Liver (tissue), 3 donors: ENCODE data around the gene PHEX.

Experiments
- ATF3 ChIP-seq: IDR thresholded peaks from 2 replicates; pipeline ENCODE4 v1.6.1; 2016; ENCODE audit warnings: antibody characterized with exemption
- CTCF ChIP-seq: fragments of 150-350 bp; IDR thresholded peaks from 2 replicates; pipeline ENCODE4 v1.5.1; 2017; ENCODE audit warnings: improper control_type of control experiment, low read depth, low read length; ENCODE audit not compliant: missing input control
- GABPA ChIP-seq, 2 donors: IDR thresholded peaks in 1 of 2; conservative IDR thresholded peaks in 1 of 2; 2 replicates each; pipeline ENCODE4 v1.6.1; 2016; ENCODE audit warnings: antibody characterized with exemption in 2 of 2, mild to moderate bottlenecking in 1 of 2, moderate library complexity in 1 of 2
- MAX ChIP-seq: IDR thresholded peaks from 2 replicates; pipeline ENCODE4 v1.6.1; 2016; ENCODE audit warnings: antibody characterized with exemption
- RAD21 ChIP-seq, 2 donors: IDR thresholded peaks; 2 replicates each; pipeline ENCODE4 v1.6.1; 2016; ENCODE audit warnings: antibody characterized with exemption in 2 of 2, mild to moderate bottlenecking in 2 of 2
- REST ChIP-seq: IDR thresholded peaks from 2 replicates; pipeline ENCODE4 v1.6.1; 2016; ENCODE audit warnings: antibody characterized with exemption, mild to moderate bottlenecking
- SP1 ChIP-seq: IDR thresholded peaks from 2 replicates; pipeline ENCODE4 v1.6.1; 2018; ENCODE audit warnings: antibody characterized with exemption, mild to moderate bottlenecking
- TAF1 ChIP-seq: conservative IDR thresholded peaks from 2 replicates; pipeline ENCODE4 v1.6.1; 2016; ENCODE audit warnings: antibody characterized with exemption, mild to moderate bottlenecking
- YY1 ChIP-seq: IDR thresholded peaks from 2 replicates; pipeline ENCODE4 v1.6.1; 2016; ENCODE audit warnings: antibody characterized with exemption, mild to moderate bottlenecking
- ZBTB33 ChIP-seq: IDR thresholded peaks from 2 replicates; pipeline ENCODE4 v1.6.1; 2016; ENCODE audit warnings: antibody characterized with exemption
- donor health status: healthy.
- donor health status: healthy.

GRCh38 chrX:22117633-22118032, 85.5 kb downstream of the PHEX start:
- TF ChIP-seq RAD21 (IDR thresholded peaks at IDR 0.05) (no peak), CTCF (no peak), MAX (no peak), REST (no peak), YY1 (no peak), TAF1 (no peak), ZBTB33 (no peak), SP1 (no peak), ATF3 (no peak), GABPA (IDR thresholded peaks at IDR 0.05 in 1 of 2, conservative IDR thresholded peaks at IDR 0.05 in 1 of 2) (no peak)
